ENCODE measurements around the gene KAT7. TPM values are rescaled to one million over a fixed set of nuclear protein-coding genes. Genes with fewer than 3 reads are reported as not detected.

Gene KAT7
- total and polyA plus RNA-seq, 11 donors = 10.1 to 80.9 (median 52.7) TPM

GRCh38 chr17:49851387-49852291, 63.2 kb downstream of the KAT7 start:
- intact Hi-C loops (cut with DNase I) = loop anchor here (1.0 to 10.0 kb wide), 13 partner anchors 63 to 417 kb away; partner anchors contain the start of genes SLC35B1 (in 5 of the 10), KAT7 (in 2 of the 10) and NXPH3 (in 1 of the 10)
- Histone ChIP-seq H3K36me3 (no peaks in the 10 kb centered on the region), H3K27ac (peak overlapping the region in 9 of 12 donors; percentile 20 to 72 (median 58)), H3K4me3 (peak overlapping the region; percentile 40 to 82 (median 64)), H3K27me3 (no peaks in the 10 kb centered on the region), H3K9me3 (no peaks in the 10 kb centered on the region), H3K4me1 (peaks cover 0 to 24% (median 13%) of the 10 kb centered on the region in 12 donors)
- DNase-seq = peak; percentile 81 to 89 (median 83)
- ATAC-seq = peak; percentile 65 to 88 (median 80)
- 6 to 10% (median 7%) methylated on average over 36 to 55 of the region's 55 CpGs for WGBS, 4 donors
- TF ChIP-seq CTCF (IDR thresholded peaks at IDR 0.05) (peak; percentile 70 to 86 (median 77)), POLR2A (IDR thresholded peaks at IDR 0.05) (no peak)

DNA sequence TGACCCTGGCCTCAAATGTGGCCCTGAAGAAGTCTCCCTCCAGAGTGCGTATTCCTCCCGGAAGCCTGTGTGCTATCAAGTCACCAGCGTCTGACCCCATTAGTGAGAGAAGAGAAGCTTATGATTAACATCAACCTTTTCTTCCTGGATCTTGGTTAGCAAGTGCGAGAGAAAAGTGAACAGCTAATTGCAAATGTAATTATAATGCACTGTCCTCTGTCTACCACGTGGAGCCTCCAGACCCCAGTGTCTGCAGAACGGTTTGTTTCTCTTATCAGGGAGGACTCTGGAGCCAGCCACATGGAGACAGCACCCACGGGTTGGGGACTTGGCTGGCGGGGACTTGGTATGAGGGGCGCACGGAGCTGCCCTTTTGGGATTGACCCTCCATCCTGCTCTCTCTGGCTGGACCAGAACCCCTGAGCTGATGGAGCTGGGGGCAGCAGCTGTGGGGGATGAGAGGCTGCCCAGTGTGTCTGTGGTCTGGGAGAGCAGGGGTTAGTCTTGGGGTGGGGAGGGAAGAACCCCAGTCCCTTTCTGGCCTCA, 65.1 kb downstream of the KAT7 start:
- no peak for ATAC-seq
- Histone ChIP-seq H3K9me3 (no peaks in the 10 kb centered on the region), H3K4me3 (no peak overlapping the region), H3K4me1 (peaks cover 0 to 17% (median 11%) of the 10 kb centered on the region in 12 donors), H3K27me3 (no peaks in the 10 kb centered on the region), H3K36me3 (no peaks in the 10 kb centered on the region), H3K27ac (no peak overlapping the region)
- intact Hi-C loops (cut with DNase I) = loop anchor here in 9 of 10 donors (2.0 to 10.0 kb wide), 8 partner anchors 66 to 419 kb away; partner anchors contain the start of genes SLC35B1 (in 5 of the 9), KAT7 (in 1 of the 9) and NXPH3 (in 1 of the 9)
- TF ChIP-seq CTCF (IDR thresholded peaks at IDR 0.05) (no peak), POLR2A (IDR thresholded peaks at IDR 0.05) (no peak)
- 73 to 83% (median 75%) methylated on average over 9 to 10 of the region's 10 CpGs for WGBS, 4 donors
- DNase-seq = peak in 1 of 5 donors; percentile 52

DNA sequence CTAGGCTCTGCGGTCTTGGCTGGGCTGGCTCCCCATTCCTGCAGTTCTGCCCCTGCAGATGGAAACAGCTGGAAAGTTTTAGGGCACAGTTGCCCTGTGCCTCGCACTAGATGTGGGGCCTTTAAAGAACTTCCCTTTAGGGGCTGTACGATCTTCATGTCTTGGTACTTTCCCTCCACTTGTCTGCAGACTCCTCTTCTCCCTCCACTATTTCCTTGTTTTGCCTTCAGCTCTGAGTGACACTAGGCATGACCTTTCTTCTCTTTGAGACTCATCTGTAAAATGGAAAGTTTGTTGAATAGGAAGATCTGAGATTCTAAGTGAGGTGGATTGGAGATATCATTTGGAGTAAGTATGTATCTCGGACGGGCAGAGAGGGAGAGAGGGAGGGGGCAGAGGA, 65.6 kb downstream of the KAT7 start:
- ATAC-seq (no peak), DNase-seq (no peak)
- TF ChIP-seq POLR2A (IDR thresholded peaks at IDR 0.05) = no peak
- TF ChIP-seq CTCF (IDR thresholded peaks at IDR 0.05) = no peak
- Histone ChIP-seq H3K9me3 (no peaks in the 10 kb centered on the region), H3K4me1 (peaks cover 0 to 17% (median 11%) of the 10 kb centered on the region in 12 donors), H3K27ac (no peak overlapping the region), H3K4me3 (no peak overlapping the region), H3K27me3 (no peaks in the 10 kb centered on the region), H3K36me3 (no peaks in the 10 kb centered on the region)
- intact Hi-C loops (cut with DNase I) = loop anchor here in 9 of 10 donors (5.0 to 10.0 kb wide), 7 partner anchors 67 to 419 kb away; partner anchors contain the start of genes SLC35B1 (in 5 of the 9), KAT7 (in 1 of the 9) and NXPH3 (in 1 of the 9)
- WGBS, 4 donors = 86 to 91% (median 89%) methylated on average over 5 of the region's 5 CpGs

- Histone ChIP-seq H3K4me1 (peaks cover 0 to 14% (median 0%) of the 10 kb centered on the region in 12 donors), H3K9me3 (no peaks in the 10 kb centered on the region), H3K36me3 (no peaks in the 10 kb centered on the region), H3K4me3 (no peak overlapping the region), H3K27ac (no peak overlapping the region), H3K27me3 (peaks cover 0 to 9% (median 0%) of the 10 kb centered on the region in 9 donors)
- no peak for TF ChIP-seq CTCF (IDR thresholded peaks at IDR 0.05)
- TF ChIP-seq POLR2A (IDR thresholded peaks at IDR 0.05) = no peak
- intact Hi-C loops (cut with DNase I) = loop anchor here in 2 of 10 donors (5.0 to 10.0 kb wide), 2 partner anchors 291 to 424 kb away; no protein-coding TSS in a partner anchor
- ATAC-seq = no peak
- 59 to 83% (median 62%) methylated on average over 6 of the region's 6 CpGs for WGBS, 4 donors
- DNase-seq = no peak
These were observed 70.3 kb downstream of the KAT7 start for GRCh38 chr17:49858796-49859195.

Data from heart left ventricle (tissue), 16 donors.